Uterus (tissue), 2 donors: ENCODE data around the gene GPR78.

Experiments used
- CTCF ChIP-seq, 4 experiments: fragments of 200-600 bp in 2 of 4; fragments of 450-650 bp in 2 of 4; sonication (generic) in 2 of 4; IDR thresholded peaks; one replicate each; pipeline ENCODE4 v1.5.1; 2016 to 2019; ENCODE audit warnings: antibody characterized with exemption in 4 of 4, mild to moderate bottlenecking in 2 of 4, moderate library complexity in 1 of 4
- POLR2A ChIP-seq, 2 donors: fragments of 450-650 bp; IDR thresholded peaks; one replicate each; pipeline ENCODE4 v1.6.1; 2016; ENCODE audit warnings: antibody characterized with exemption in 2 of 2, mild to moderate bottlenecking in 1 of 2, moderate library complexity in 1 of 2

GRCh38 chr4:8586671-8587468 is 6.7 kb downstream of the GPR78 start:
- no peak for TF ChIP-seq POLR2A (IDR thresholded peaks at IDR 0.05)
- no peak for TF ChIP-seq CTCF (IDR thresholded peaks at IDR 0.05)
